Smooth muscle cell (in vitro differentiated cells): Measurements from ENCODE around the gene LUZP2. TPM values are rescaled to one million over a fixed set of nuclear protein-coding genes. Genes with fewer than 3 reads are reported as not detected.

ENCODE experiments used
- DNase-seq: peaks from one replicate; lab custom pipeline; 2025; ENCODE audit not compliant: unreplicated experiment; lab: John Stamatoyannopoulos, UW
- H2AFZ ChIP-seq: fragments of 200-600 bp; sonication (generic); 2 replicates; pipeline ENCODE4 v1.6.0; 2016; ENCODE audit warnings: antibody characterized with exemption, low read depth, mild to moderate bottlenecking
- H3F3A ChIP-seq: fragments of 200-600 bp; sonication (generic); 2 replicates; pipeline ENCODE4 v1.6.0; 2017; ENCODE audit warnings: antibody characterized with exemption, low read depth
- H3K27ac ChIP-seq: fragments of 200-600 bp; sonication (generic); 2 replicates; pipeline ENCODE4 v1.5.1; 2016; ENCODE audit warnings: low read depth, mild to moderate bottlenecking
- H3K27me3 ChIP-seq: fragments of 200-600 bp; sonication (generic); 2 replicates; pipeline ENCODE4 v1.6.1; 2016; ENCODE audit warnings: low read depth, mild to moderate bottlenecking
- H3K36me3 ChIP-seq: fragments of 200-600 bp; sonication (generic); 2 replicates; pipeline ENCODE4 v1.5.1; 2016; ENCODE audit warnings: low read depth
- H3K4me1 ChIP-seq: fragments of 200-600 bp; sonication (generic); 2 replicates; pipeline ENCODE4 v1.5.1; 2016; ENCODE audit warnings: low read depth
- H3K4me2 ChIP-seq: fragments of 200-600 bp; sonication (generic); 2 replicates; pipeline ENCODE4 v1.6.0; 2016; ENCODE audit warnings: mild to moderate bottlenecking
- H3K4me3 ChIP-seq: fragments of 200-600 bp; sonication (generic); 2 replicates; pipeline ENCODE4 v1.5.1; 2016; ENCODE audit warnings: mild to moderate bottlenecking
- H3K79me2 ChIP-seq: fragments of 200-600 bp; sonication (generic); 2 replicates; pipeline ENCODE4 v1.6.0; 2016; ENCODE audit warnings: low read depth, mild to moderate bottlenecking
- H3K9ac ChIP-seq: fragments of 200-600 bp; sonication (generic); 2 replicates; pipeline ENCODE4 v1.6.0; 2016; ENCODE audit warnings: low read depth
- H3K9me3 ChIP-seq: fragments of 200-600 bp; sonication (generic); replicated peaks from 2 replicates; pipeline ENCODE4 v1.5.1; 2016; ENCODE audit warnings: low read depth
- H4K20me1 ChIP-seq: fragments of 200-600 bp; sonication (generic); 2 replicates; pipeline ENCODE4 v1.6.0; 2016; ENCODE audit warnings: low read depth
- CTCF ChIP-seq: fragments of 200-600 bp; sonication (generic); IDR thresholded peaks from 2 replicates; pipeline ENCODE4 v1.5.1; 2017; ENCODE audit warnings: borderline replicate concordance, mild to moderate bottlenecking, antibody characterized with exemption; ENCODE audit not compliant: insufficient read depth, poor library complexity, severe bottlenecking
- WGBS: methylation state at CpG from one replicate; pipeline ENCODE4 v1.1.7; 2016; ENCODE audit warnings: low lambda C conversion rate; 5-methylcytosine and 5-hydroxymethylcytosine counted together
- polyA plus RNA-seq: library from polyadenylated mRNA; unstranded; fragments of >200 nt; fragmentation: Nextera tagmentation; extraction: Ambion mirVana; gene quantifications from 2 replicates; pipeline ENCODE4 v1.2.1, GENCODE V29; 2016
- total RNA-seq: library from RNA; depleted of rRNA; stranded (reverse); fragments of >200 nt; gene quantifications from 2 replicates; pipeline ENCODE4 v1.2.3, GENCODE V29; 2014

Gene LUZP2
- total and polyA plus RNA-seq, 2 experiments from 2014 or later = 1.1 to 1.3 TPM

- no peak overlapping the region for H3K4me2 ChIP-seq
- H3K79me2 ChIP-seq = no peaks in the 10 kb centered on the region
- H2AFZ ChIP-seq = no peak overlapping the region
- no peak overlapping the region for H3K27ac ChIP-seq
- no peaks in the 10 kb centered on the region for H3F3A ChIP-seq
- no peak for DNase-seq
- no peaks in the 10 kb centered on the region for H3K27me3 ChIP-seq
- no peak overlapping the region for H3K4me3 ChIP-seq
- WGBS = 82% methylated on average over 1 of the region's 1 CpG
- no peak overlapping the region for H3K9ac ChIP-seq
- no peak for TF ChIP-seq CTCF
- H4K20me1 ChIP-seq = no peaks in the 10 kb centered on the region
- H3K36me3 ChIP-seq = no peaks in the 10 kb centered on the region
- no peaks in the 10 kb centered on the region for H3K9me3 ChIP-seq
- no peaks in the 10 kb centered on the region for H3K4me1 ChIP-seq
Observed at GRCh38 chr11:24661331-24661730, 164.5 kb downstream of the LUZP2 start.

- H3K36me3 ChIP-seq = no peaks in the 10 kb centered on the region
- H3K9ac ChIP-seq = no peak overlapping the region
- no peak for TF ChIP-seq CTCF
- no peak overlapping the region for H3K4me3 ChIP-seq
- no peaks in the 10 kb centered on the region for H3K4me1 ChIP-seq
- H3F3A ChIP-seq = no peaks in the 10 kb centered on the region
- no peaks in the 10 kb centered on the region for H3K27me3 ChIP-seq
- no peaks in the 10 kb centered on the region for H3K79me2 ChIP-seq
- H3K9me3 ChIP-seq = no peaks in the 10 kb centered on the region
- H3K27ac ChIP-seq = no peak overlapping the region
- no peak for DNase-seq
- no peaks in the 10 kb centered on the region for H4K20me1 ChIP-seq
- H3K4me2 ChIP-seq = no peak overlapping the region
- H2AFZ ChIP-seq = no peak overlapping the region
- WGBS = 91% methylated on average over 1 of the region's 1 CpG
Observed at GRCh38 chr11:24664399-24664798, 167.5 kb downstream of the LUZP2 start.

DNA sequence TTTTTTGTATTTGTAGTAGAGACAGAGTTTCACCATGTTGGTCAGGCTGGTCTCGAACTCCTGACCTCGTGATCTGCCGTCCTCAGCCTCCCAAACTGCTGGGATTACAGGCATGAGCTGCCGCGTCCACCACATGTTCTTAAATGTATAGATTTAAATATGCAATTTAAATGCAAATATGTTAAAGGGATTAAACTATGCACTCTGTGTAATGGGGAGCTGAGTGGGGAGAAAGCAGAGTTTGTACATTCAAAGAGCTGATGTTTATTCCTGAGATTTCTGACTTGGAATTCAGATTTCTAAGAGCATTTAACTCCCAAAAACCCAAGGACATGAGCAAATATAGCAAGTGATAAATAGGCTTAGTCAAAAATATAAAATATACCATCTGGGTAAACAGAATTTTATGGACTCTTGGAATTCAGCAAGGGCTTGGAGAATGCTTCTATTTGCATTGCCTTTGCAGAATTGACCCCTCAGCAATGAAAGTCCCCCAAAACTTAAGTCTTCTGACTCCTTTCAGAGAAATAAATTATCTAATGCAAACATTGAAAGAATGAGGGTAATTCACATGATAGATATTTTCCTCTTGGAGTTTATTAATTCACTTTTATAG is 170.6 kb downstream of the LUZP2 start:
- TF ChIP-seq CTCF = no peak
- H3K4me2 ChIP-seq = no peak overlapping the region
- no peaks in the 10 kb centered on the region for H4K20me1 ChIP-seq
- no peak overlapping the region for H2AFZ ChIP-seq
- no peak overlapping the region for H3K9ac ChIP-seq
- no peaks in the 10 kb centered on the region for H3K9me3 ChIP-seq
- H3K4me3 ChIP-seq = no peak overlapping the region
- no peaks in the 10 kb centered on the region for H3K4me1 ChIP-seq
- 96% methylated on average over 5 of the region's 5 CpGs for WGBS
- no peaks in the 10 kb centered on the region for H3F3A ChIP-seq
- H3K27ac ChIP-seq = no peak overlapping the region
- H3K27me3 ChIP-seq = no peaks in the 10 kb centered on the region
- H3K36me3 ChIP-seq = no peaks in the 10 kb centered on the region
- H3K79me2 ChIP-seq = no peaks in the 10 kb centered on the region
- no peak for DNase-seq

DNA sequence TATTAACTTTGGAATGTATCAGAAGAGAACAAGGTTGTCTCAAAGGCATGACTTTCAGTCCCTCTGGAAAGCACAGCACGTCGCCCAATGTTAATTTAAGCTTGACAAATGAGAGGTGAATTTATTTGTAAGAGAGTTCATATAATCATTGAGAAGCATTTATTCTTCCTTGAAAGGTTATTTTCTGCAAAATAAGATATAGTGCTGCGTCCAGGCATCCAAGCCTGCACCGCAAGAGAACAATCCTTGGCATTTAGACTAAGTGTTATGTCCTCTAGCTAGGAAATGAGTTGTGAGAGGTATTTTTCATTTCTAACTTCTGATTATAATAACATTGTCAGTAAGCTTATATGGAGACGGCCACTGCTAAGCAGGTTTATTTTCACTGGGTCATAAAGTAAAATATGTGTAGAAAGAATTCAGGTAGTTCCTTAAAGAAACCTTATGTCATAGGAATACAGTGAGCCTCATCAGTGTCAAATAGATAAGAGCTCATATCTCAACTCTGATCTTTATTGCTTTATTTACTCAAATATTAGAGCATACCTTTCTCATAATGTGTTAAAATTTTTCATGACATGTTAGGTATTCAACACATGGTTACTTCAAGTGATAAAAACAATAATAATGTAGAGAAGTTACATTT is 182.0 kb downstream of the LUZP2 start:
- no peaks in the 10 kb centered on the region for H3K9me3 ChIP-seq
- no peaks in the 10 kb centered on the region for H3K4me1 ChIP-seq
- H3K27ac ChIP-seq = no peak overlapping the region
- no peak overlapping the region for H3K9ac ChIP-seq
- WGBS = 90% methylated on average over 5 of the region's 5 CpGs
- no peaks in the 10 kb centered on the region for H3K36me3 ChIP-seq
- H3F3A ChIP-seq = no peaks in the 10 kb centered on the region
- no peak for DNase-seq
- H3K4me3 ChIP-seq = no peak overlapping the region
- H3K79me2 ChIP-seq = no peaks in the 10 kb centered on the region
- no peak overlapping the region for H2AFZ ChIP-seq
- H4K20me1 ChIP-seq = no peaks in the 10 kb centered on the region
- no peaks in the 10 kb centered on the region for H3K27me3 ChIP-seq
- TF ChIP-seq CTCF = no peak
- H3K4me2 ChIP-seq = no peak overlapping the region
